ENCODE results near the gene HTR3D. TPM values are rescaled to one million over a fixed set of nuclear protein-coding genes. Genes with fewer than 3 reads are reported as not detected.

Gene HTR3D
- total and polyA plus RNA-seq, 2 experiments from 2014 or later = not detected

DNA sequence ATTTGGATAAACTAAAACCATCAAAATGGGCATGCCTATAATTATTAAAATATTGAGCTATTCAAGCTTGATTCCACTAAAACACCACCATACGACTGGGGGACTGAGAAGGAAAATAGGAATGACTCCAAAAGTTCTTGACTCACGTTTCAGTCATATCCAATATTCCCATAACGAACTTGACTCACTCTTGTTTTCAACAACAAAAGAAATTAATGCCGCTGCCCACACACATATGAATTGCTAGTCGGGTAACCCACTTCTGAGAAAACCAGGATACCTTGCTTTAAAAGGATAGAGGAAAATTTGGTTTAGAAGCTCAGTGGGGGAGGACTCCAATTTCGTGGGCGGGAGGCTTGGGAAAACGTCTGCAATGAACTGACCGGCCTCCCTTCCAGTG, 26.5 kb downstream of the HTR3D start:
- Histone ChIP-seq H3K79me2 (replicated peaks; ENCODE audit: insufficient read depth) (no peaks in the 10 kb centered on the region), H3K27me3 (ENCODE audit: insufficient read depth) (no peaks in the 10 kb centered on the region), H3K36me3 (ENCODE audit: insufficient read depth) (no peaks in the 10 kb centered on the region), H3K4me1 (ENCODE audit: insufficient read depth) (no peaks in the 10 kb centered on the region), H2AFZ (no peak overlapping the region), H3K4me2 (no peak overlapping the region), H3K9me2 (ENCODE audit: insufficient read depth) (peaks cover 4% of the 10 kb centered on the region; the same call in 1 of the 2 replicates), H3K4me3 (no peak overlapping the region), H3K27ac (ENCODE audit: low read depth) (no peak overlapping the region), H3F3A (replicated peaks; ENCODE audit: low read depth) (no peaks in the 10 kb centered on the region), H4K20me1 (replicated peaks; ENCODE audit: insufficient read depth) (no peaks in the 10 kb centered on the region)
- Mint-ChIP-seq H3K4me1 (peaks cover 6% of the 10 kb centered on the region), H3K27ac (no peak overlapping the region), H3K36me3 (ENCODE audit: low read depth) (no peaks in the 10 kb centered on the region), H3K4me3 (no peak overlapping the region), H3K9me3 (no peaks in the 10 kb centered on the region), H3K27me3 (ENCODE audit: insufficient read depth, low read depth, poor library complexity) (peaks cover 2% of the 10 kb centered on the region)
- DNase-seq (ENCODE audit: low spot score) (no peak), ATAC-seq (no peak)
- TF ChIP-seq REST (IDR thresholded peaks at IDR 0.05; ENCODE audit: unreplicated experiment) (no peak), STAT1 (IDR thresholded peaks at IDR 0.05; ENCODE audit: unreplicated experiment) (no peak), NANOG (IDR thresholded peaks at IDR 0.05; ENCODE audit: borderline replicate concordance) (no peak), ZNF114 (CRISPR knock-in tag; IDR thresholded peaks at IDR 0.05) (no peak), ZNF462 (CRISPR knock-in tag; IDR thresholded peaks at IDR 0.05) (no peak), EZH2phosphoT487 (IDR thresholded peaks at IDR 0.05; ENCODE audit: unreplicated experiment) (no peak), ZNF331 (CRISPR knock-in tag; IDR thresholded peaks at IDR 0.05; ENCODE audit: low read depth) (no peak), CTCF (conservative IDR thresholded peaks at IDR 0.05; ENCODE audit: low read depth in 2 of 2) (no peak), CREB1 (CRISPR knock-in tag; IDR thresholded peaks at IDR 0.05; ENCODE audit: low read depth) (no peak), POLR2AphosphoS5 (IDR thresholded peaks at IDR 0.05; ENCODE audit: low read depth) (no peak), JUNB (IDR thresholded peaks at IDR 0.05; ENCODE audit: unreplicated experiment) (no peak), EZH2 (IDR thresholded peaks at IDR 0.05; ENCODE audit: low read depth, unreplicated experiment) (no peak)
- TF ChIP-seq, protein P1, sequence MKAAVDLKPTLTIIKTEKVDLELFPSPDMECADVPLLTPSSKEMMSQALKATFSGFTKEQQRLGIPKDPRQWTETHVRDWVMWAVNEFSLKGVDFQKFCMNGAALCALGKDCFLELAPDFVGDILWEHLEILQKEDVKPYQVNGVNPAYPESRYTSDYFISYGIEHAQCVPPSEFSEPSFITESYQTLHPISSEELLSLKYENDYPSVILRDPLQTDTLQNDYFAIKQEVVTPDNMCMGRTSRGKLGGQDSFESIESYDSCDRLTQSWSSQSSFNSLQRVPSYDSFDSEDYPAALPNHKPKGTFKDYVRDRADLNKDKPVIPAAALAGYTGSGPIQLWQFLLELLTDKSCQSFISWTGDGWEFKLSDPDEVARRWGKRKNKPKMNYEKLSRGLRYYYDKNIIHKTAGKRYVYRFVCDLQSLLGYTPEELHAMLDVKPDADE (IDR thresholded peaks at IDR 0.05) = no peak
